ENCODE data around the gene FYB1. TPM values are rescaled to one million over a fixed set of nuclear protein-coding genes. Genes with fewer than 3 reads are reported as not detected.

The FYB1 gene
- total RNA-seq, 1 experiment from 2014 or later = not detected

DNA sequence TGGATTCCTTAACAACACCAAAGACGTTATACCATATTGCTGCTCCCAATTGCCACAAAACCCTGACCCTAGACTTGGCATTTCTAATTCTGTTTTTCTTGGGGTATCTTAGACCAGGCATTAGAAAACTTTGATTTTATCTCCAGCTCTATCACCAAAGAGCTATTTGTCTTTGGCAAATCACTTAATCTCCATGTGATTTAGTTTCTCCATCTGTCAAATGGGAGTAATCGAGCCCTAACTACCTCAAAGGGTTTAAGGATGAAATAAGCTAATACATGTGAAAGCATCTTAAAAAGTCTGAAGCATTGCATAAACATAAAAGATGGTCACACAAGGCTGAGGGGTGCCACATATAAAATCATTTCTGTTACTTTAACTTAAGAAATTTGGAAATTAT lies 60.6 kb downstream of the FYB1 start:
- no peaks in the 10 kb centered on the region for H3K27me3 ChIP-seq (replicated peaks; ENCODE audit: insufficient read depth, low read depth, low read length, poor library complexity)
- ChIA-PET POLR2A (ENCODE audit: low non-redundant PET) (no interaction called here), CTCF (no interaction called here)
- H3K4me3 ChIP-seq (ENCODE audit: low read depth, low read length, poor library complexity, severe bottlenecking) = no peak overlapping the region
- TF ChIP-seq CTCF (conservative IDR thresholded peaks at IDR 0.05; ENCODE audit: low read depth, low read length) (no peak), EZH2 (IDR thresholded peaks at IDR 0.05; ENCODE audit: borderline replicate concordance, low read depth, low read length, poor library complexity, severe bottlenecking) (no peak)
- no peaks in the 10 kb centered on the region for H3K36me3 ChIP-seq (ENCODE audit: insufficient read depth, low read length, poor library complexity, severe bottlenecking)
- peaks cover 3% of the 10 kb centered on the region for H3K4me1 ChIP-seq (ENCODE audit: insufficient read depth, low read length, poor library complexity, severe bottlenecking)
- no TSS peak for BruUV-seq (replicated peaks)
- H3K27ac ChIP-seq (ENCODE audit: low read depth, low read length, poor library complexity, severe bottlenecking) = no peak overlapping the region
- H3K9me3 ChIP-seq (ENCODE audit: low read depth, low read length, poor library complexity, severe bottlenecking) = no peaks in the 10 kb centered on the region
- no peak for DNase-seq (ENCODE audit: low spot score)
- intact Hi-C loops (cut with micrococcal nuclease; ENCODE audit: unreplicated experiment) = no loop called here

DNA sequence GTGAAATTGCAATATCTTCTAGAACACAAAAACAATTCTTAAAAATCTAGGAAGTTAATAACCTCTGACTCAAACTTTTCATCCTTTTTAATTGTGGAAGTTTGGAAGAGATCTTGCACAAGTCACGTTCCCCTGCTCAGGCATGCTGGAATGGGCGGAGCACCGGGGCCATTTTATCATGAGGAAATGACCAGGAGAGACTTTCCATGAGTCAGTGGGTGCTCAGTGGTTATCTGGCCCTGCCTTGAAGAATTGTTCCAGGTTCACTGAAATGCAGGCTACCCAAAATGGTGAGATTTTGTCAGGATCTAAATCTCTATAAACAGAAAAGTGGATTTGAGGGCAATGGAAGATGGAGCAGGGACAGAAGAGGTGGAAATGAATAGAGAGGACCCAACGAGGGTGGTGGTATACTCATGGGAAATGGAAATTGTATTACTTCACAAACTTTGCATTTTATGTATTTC lies 61.2 kb downstream of the FYB1 start:
- ChIA-PET CTCF (no interaction called here), POLR2A (ENCODE audit: low non-redundant PET) (no interaction called here)
- no peak for TF ChIP-seq CTCF (conservative IDR thresholded peaks at IDR 0.05; ENCODE audit: low read depth, low read length)
- TF ChIP-seq EZH2 (IDR thresholded peaks at IDR 0.05; ENCODE audit: borderline replicate concordance, low read depth, low read length, poor library complexity, severe bottlenecking) = no peak
- no peaks in the 10 kb centered on the region for H3K27me3 ChIP-seq (replicated peaks; ENCODE audit: insufficient read depth, low read depth, low read length, poor library complexity)
- H3K4me3 ChIP-seq (ENCODE audit: low read depth, low read length, poor library complexity, severe bottlenecking) = no peak overlapping the region
- no peaks in the 10 kb centered on the region for H3K36me3 ChIP-seq (ENCODE audit: insufficient read depth, low read length, poor library complexity, severe bottlenecking)
- BruUV-seq (replicated peaks) = no TSS peak
- no peak overlapping the region for H3K27ac ChIP-seq (ENCODE audit: low read depth, low read length, poor library complexity, severe bottlenecking)
- H3K9me3 ChIP-seq (ENCODE audit: low read depth, low read length, poor library complexity, severe bottlenecking) = no peaks in the 10 kb centered on the region
- H3K4me1 ChIP-seq (ENCODE audit: insufficient read depth, low read length, poor library complexity, severe bottlenecking) = no peaks in the 10 kb centered on the region
- intact Hi-C loops (cut with micrococcal nuclease; ENCODE audit: unreplicated experiment) = no loop called here
- DNase-seq (ENCODE audit: low spot score) = no peak

- POLR2A ChIA-PET (ENCODE audit: low non-redundant PET) = no interaction called here
- Histone ChIP-seq H3K4me1 (ENCODE audit: insufficient read depth, low read length, poor library complexity, severe bottlenecking) (no peaks in the 10 kb centered on the region), H3K27me3 (replicated peaks; ENCODE audit: insufficient read depth, low read depth, low read length, poor library complexity) (no peaks in the 10 kb centered on the region), H3K36me3 (ENCODE audit: insufficient read depth, low read length, poor library complexity, severe bottlenecking) (no peaks in the 10 kb centered on the region), H3K9me3 (ENCODE audit: low read depth, low read length, poor library complexity, severe bottlenecking) (no peaks in the 10 kb centered on the region), H3K27ac (ENCODE audit: low read depth, low read length, poor library complexity, severe bottlenecking) (no peak overlapping the region), H3K4me3 (ENCODE audit: low read depth, low read length, poor library complexity, severe bottlenecking) (no peak overlapping the region)
- DNase-seq (ENCODE audit: low spot score) = no peak
- TF ChIP-seq CTCF (conservative IDR thresholded peaks at IDR 0.05; ENCODE audit: low read depth, low read length) = no peak
- TF ChIP-seq EZH2 (IDR thresholded peaks at IDR 0.05; ENCODE audit: borderline replicate concordance, low read depth, low read length, poor library complexity, severe bottlenecking) = no peak
- BruUV-seq (replicated peaks) = no TSS peak
- CTCF ChIA-PET = no interaction called here
- intact Hi-C loops (cut with micrococcal nuclease; ENCODE audit: unreplicated experiment) = no loop called here
Measured at GRCh38 chr5:39157701-39158100, 61.7 kb downstream of the FYB1 start.

All from A673 (cell line).